Stimulated activated CD8-positive, alpha-beta memory T cell treated with anti-CD3 and anti-CD28 coated beads, Interleukin-2, amount 100 ng/mL, for 1 hour (primary cell): ENCODE measurements around the gene THPO.

Source experiments
- DNase-seq, 2 donors: peaks; one replicate each; pipeline ENCODE4 v3.0.0-alpha.2; 2020; ENCODE audit warnings: low read depth in 2 of 2

Gene THPO

DNA sequence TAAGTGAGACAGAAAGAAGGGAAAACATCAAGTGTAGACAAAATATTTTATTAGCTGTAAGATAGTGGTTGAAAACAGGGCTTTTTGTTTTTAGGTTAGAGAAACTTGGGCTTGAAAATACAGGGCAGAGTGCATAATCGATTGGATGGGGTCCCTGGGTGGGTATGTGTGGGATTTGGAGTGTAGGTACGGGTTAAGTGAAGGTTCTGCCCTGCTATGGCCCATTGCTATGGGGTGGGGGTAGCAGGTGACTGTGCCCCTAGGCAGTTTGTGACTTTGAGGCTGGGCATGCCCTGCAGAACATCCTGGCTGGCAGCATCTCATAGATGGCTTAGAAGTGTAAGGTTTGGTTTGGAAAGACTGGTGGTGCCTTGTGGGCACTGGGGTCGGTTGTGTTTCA, 44.3 kb downstream of the THPO start:
- DNase-seq: no peak

DNA sequence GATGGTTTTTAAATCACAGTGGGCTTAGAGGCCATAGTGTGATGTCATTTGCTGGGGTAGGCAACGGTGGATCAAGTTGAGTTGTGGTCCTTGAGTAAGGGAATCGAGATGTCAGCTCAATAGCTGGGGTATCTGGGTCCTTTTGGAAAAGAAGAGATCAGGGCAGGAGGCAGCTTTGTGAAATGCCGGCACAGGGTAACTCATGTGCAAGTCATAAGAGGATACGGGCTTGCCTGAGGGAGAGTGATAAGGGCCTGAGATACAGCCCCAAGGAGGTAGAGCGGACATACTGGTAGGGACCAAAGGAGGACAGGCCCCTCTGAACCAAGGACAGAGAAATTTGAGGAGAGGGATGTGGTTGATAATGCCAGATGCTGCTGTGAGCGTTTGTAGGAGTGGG, 44.8 kb downstream of the THPO start:
- no peak for DNase-seq

DNA sequence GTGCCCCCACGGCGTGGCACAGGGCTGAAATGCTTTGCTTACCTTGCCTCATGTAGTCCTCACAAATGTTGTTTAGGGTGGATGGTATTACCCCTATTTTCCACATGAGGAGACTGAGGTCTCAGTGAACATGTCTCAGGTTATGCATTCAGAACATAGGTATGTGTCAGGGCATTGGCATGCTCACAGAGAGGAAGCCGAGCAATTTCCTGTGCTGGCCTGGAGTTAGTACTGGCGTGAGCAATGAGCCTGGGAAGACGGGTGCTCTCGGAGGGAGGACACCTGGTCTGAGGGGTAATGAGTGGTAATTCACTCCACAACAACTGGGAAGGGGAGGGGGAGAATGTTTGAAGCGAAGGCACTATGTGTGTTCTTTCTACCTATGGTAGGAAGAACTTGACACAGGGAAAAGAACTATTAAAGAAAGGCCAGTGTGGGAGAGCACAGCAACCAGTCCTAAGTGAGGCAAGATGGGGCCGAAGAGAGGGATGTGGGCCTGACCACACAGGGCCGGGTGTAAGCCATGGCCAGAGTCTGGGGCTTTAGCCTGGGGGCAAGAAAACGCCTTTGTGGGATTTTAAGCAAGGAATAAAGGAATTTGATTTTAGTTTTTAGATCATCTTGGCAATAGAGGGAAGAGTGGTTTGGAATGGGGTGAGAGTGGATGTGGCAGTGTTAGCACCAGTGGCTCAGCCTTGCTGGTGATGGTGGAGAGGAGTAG, 45.5 kb downstream of the THPO start:
- no peak for DNase-seq

DNA sequence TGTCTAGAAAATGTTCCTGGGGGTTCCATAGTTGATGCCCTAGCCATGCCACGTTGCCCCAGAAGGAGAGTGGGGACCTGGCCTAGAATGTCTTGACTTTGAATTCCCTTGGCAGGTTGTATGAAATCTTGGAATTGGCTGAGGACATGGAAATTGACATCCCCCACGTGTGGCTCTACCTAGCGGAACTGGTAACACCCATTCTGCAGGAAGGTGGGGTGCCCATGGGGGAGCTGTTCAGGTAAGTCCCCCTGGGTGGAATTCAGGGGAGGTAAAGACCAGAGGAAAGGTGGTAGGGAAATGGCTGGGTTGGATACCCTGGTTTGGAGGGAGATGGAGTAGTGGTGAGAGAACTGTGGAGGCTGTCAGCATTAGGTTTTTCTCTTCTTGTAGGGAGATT, 49.5 kb downstream of the THPO start:
- DNase-seq: no peak

DNA sequence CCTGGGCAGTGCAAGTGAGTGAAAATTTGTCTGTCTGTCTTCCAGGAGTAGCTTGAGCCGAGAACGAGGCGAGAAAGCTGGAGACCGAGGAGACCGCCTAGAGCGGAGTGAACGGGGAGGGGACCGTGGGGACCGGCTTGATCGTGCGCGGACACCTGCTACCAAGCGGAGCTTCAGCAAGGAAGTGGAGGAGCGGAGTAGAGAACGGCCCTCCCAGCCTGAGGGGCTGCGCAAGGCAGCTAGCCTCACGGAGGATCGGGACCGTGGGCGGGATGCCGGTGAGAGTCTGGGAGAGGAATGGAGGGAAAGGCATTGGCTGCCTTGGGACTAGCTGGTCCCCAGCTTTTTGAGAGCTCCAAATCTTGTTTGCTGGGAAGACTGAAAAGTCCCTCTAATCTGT, 50.8 kb downstream of the THPO start:
- no peak for DNase-seq

DNA sequence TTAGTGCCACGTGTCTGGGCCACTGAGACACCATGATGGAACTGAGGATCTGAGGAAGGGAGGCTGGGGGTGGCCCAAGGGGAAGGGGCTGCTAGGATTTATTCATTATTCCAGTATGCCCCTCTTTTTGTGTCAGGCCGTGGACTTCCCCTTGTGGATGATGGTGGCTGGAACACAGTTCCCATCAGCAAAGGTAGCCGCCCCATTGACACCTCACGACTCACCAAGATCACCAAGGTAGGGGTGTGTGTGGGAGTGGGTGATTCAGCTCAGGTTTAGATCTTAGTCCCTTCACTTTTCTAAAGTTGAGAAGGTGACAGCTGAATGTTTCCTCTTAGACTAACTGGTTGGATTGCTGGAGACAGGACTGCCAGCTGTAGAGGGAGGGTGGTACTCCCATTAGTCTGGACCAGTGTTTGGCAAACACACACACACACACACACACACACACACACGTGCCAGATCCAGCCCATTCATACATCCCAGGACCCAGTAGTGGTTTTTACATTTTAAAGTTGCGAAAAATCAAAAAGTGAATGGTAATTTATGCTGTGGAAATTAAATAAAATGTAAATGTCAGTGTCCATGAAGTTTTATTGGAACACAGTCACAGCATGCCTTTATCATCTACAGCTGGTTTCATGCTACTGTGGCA, 52.2 kb downstream of the THPO start:
- no peak for DNase-seq

DNA sequence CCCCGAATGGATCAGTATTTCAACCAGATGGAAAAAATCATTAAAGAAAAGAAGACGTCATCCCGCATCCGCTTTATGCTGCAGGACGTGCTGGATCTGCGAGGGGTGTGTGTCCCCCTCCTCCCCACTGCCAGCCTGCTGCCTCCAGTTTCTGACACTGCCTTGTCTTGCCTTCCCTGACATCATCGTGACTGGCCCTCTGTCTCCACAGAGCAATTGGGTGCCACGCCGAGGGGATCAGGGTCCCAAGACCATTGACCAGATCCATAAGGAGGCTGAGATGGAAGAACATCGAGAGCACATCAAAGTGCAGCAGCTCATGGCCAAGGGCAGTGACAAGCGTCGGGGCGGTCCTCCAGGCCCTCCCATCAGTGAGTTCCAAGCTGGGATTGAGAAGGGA, 52.7 kb downstream of the THPO start:
- DNase-seq: no peak

DNA sequence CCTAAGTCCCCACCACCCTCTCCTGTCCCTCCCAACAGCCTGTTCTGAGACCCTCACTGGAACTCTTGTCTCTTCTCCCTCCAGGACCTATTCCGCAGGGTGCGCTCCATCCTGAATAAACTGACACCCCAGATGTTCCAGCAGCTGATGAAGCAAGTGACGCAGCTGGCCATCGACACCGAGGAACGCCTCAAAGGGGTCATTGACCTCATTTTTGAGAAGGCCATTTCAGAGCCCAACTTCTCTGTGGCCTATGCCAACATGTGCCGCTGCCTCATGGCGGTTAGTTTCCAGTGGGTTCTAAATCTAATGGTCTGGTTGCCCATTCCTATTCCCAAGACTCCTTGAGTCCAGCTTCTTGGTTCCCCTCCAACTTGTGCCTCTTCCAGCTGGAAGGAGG, 54.3 kb downstream of the THPO start:
- no peak for DNase-seq

DNA sequence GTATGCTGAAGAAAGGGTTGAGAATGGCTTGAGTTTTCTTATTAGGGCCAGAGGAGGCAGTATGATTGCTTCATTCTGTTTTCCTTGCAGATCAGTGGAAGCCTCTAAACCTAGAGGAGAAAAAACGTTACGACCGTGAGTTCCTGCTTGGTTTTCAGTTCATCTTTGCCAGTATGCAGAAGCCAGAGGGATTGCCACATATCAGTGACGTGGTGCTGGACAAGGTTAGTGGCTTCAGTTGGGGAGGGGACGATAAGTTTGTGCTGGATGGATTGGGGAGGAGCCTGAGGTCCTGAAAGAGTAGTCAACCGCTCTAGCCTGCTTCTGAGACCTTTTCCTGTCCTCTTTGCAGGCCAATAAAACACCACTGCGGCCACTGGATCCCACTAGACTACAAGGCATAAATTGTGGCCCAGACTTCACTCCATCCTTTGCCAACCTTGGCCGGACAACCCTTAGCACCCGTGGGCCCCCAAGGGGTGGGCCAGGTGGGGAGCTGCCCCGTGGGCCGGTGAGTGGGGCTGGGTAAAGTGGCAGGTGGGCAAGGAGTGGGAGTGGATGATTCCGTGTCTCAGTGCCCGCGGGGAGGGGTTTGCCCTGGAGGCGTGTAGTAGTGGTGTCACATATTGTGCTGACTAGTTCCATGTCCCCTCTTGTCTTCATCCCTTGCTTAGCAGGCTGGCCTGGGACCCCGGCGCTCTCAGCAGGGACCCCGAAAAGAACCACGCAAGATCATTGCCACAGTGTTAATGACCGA, 55.1 kb downstream of the THPO start:
- DNase-seq: no peak
